ENCODE data around the gene SELENOO.

SELENOO gene

GRCh38 chr22:50180727-50181521 is 19.9 kb upstream of the SELENOO start:
- H3K9me3 ChIP-seq (replicated peaks in 1 of 2; ENCODE audit: control insufficient read depth in 2 of 2, insufficient read depth in 1 of 2, low read depth in 1 of 2, low read length in 2 of 2), result peaks cover 0 to 6% of the 10 kb centered on the region in 2 donors
- peaks cover 0 to 12% (median 0%) of the 10 kb centered on the region in 3 experiments for H3K27me3 ChIP-seq (ENCODE audit: control insufficient read depth in 3 of 3, insufficient read depth in 3 of 3, low read depth in 1 of 3, low read length in 3 of 3)
- no CpG with 5 or more reads among the region's 27 CpGs for WGBS, 2 donors (ENCODE audit: extremely low coverage in 2 of 2, insufficient read length in 2 of 2, insufficient replicate concordance in 1 of 2)
- no peak overlapping the region for H2AFZ ChIP-seq (ENCODE audit: low read length)
- no peak overlapping the region for H3K27ac ChIP-seq (replicated peaks; ENCODE audit: low read length)
- no peak overlapping the region for H3K4me2 ChIP-seq (ENCODE audit: insufficient read depth, low read length, poor library complexity, severe bottlenecking)
- peaks cover 12% of the 10 kb centered on the region for H3K79me1 ChIP-seq (ENCODE audit: low read depth, low read length)
- no peak for DNase-seq (ENCODE audit: low spot score)
- peak overlapping the region; percentile 65 for H4K8ac ChIP-seq (ENCODE audit: low read depth, low read length)
- H2BK120ac ChIP-seq (ENCODE audit: low read depth, low read length), result peak overlapping the region; percentile 81
- no peak overlapping the region for H3K23ac ChIP-seq (ENCODE audit: low read depth, low read length, poor library complexity)
- no peak overlapping the region for H3K4me3 ChIP-seq (ENCODE audit: low read length in 2 of 2)
- no peak overlapping the region for H3K18ac ChIP-seq (ENCODE audit: low read length)
- peak overlapping the region; percentile 81 for H2AK5ac ChIP-seq (ENCODE audit: low read depth, low read length)
- H3K36me3 ChIP-seq (replicated peaks in 1 of 2; ENCODE audit: control insufficient read depth in 2 of 2, insufficient read depth in 2 of 2, low read length in 2 of 2), result no peaks in the 10 kb centered on the region
- no peak overlapping the region for H2BK5ac ChIP-seq (ENCODE audit: low read length)
- peak overlapping the region; percentile 56 for H3K14ac ChIP-seq (ENCODE audit: low read length)
- no peak overlapping the region for H2BK15ac ChIP-seq (ENCODE audit: low read length)
- H3K4ac ChIP-seq (ENCODE audit: low read length), result no peak overlapping the region
- no peak overlapping the region for H4K91ac ChIP-seq (ENCODE audit: low read depth, low read length, poor library complexity)
- H2BK12ac ChIP-seq (ENCODE audit: low read length), result no peak overlapping the region
- no peak overlapping the region for H3K9ac ChIP-seq (ENCODE audit: low read depth, low read length, poor library complexity)
- peaks cover 5 to 13% of the 10 kb centered on the region in 2 donors for H3K4me1 ChIP-seq (ENCODE audit: control insufficient read depth in 2 of 2, insufficient read depth in 1 of 2, low read depth in 1 of 2, low read length in 2 of 2)

GRCh38 chr22:50182176-50183081 is 18.4 kb upstream of the SELENOO start:
- H3K79me1 ChIP-seq (ENCODE audit: low read depth, low read length), result peaks cover 12% of the 10 kb centered on the region
- peak overlapping the region; percentile 84 for H3K4ac ChIP-seq (ENCODE audit: low read length)
- no peak overlapping the region for H3K27ac ChIP-seq (replicated peaks; ENCODE audit: low read length)
- peak overlapping the region; percentile 77 for H3K9ac ChIP-seq (ENCODE audit: low read depth, low read length, poor library complexity)
- peak overlapping the region; percentile 53 for H2BK5ac ChIP-seq (ENCODE audit: low read length)
- no CpG with 5 or more reads among the region's 31 CpGs for WGBS, 2 donors (ENCODE audit: extremely low coverage in 2 of 2, insufficient read length in 2 of 2, insufficient replicate concordance in 1 of 2)
- no peak overlapping the region for H3K4me2 ChIP-seq (ENCODE audit: insufficient read depth, low read length, poor library complexity, severe bottlenecking)
- H2AK5ac ChIP-seq (ENCODE audit: low read depth, low read length), result peak overlapping the region; percentile 92
- H3K4me1 ChIP-seq (ENCODE audit: control insufficient read depth in 2 of 2, insufficient read depth in 1 of 2, low read depth in 1 of 2, low read length in 2 of 2), result peaks cover 9 to 15% of the 10 kb centered on the region in 2 donors
- no peak overlapping the region for H4K8ac ChIP-seq (ENCODE audit: low read depth, low read length)
- no peak overlapping the region for H2BK120ac ChIP-seq (ENCODE audit: low read depth, low read length)
- H3K18ac ChIP-seq (ENCODE audit: low read length), result peak overlapping the region; percentile 38
- peak overlapping the region; percentile 84 for H2BK12ac ChIP-seq (ENCODE audit: low read length)
- peaks cover 0 to 4% of the 10 kb centered on the region in 2 donors for H3K9me3 ChIP-seq (replicated peaks in 1 of 2; ENCODE audit: control insufficient read depth in 2 of 2, insufficient read depth in 1 of 2, low read depth in 1 of 2, low read length in 2 of 2)
- no peak overlapping the region for H4K91ac ChIP-seq (ENCODE audit: low read depth, low read length, poor library complexity)
- peak overlapping the region in 1 of 2 donors; percentile 46 for H3K4me3 ChIP-seq (ENCODE audit: low read length in 2 of 2)
- no peak for DNase-seq (ENCODE audit: low spot score)
- no peaks in the 10 kb centered on the region for H3K36me3 ChIP-seq (replicated peaks in 1 of 2; ENCODE audit: control insufficient read depth in 2 of 2, insufficient read depth in 2 of 2, low read length in 2 of 2)
- peak overlapping the region; percentile 24 for H2BK15ac ChIP-seq (ENCODE audit: low read length)
- H3K23ac ChIP-seq (ENCODE audit: low read depth, low read length, poor library complexity), result peak overlapping the region; percentile 65
- peak overlapping the region; percentile 82 for H3K14ac ChIP-seq (ENCODE audit: low read length)
- H3K27me3 ChIP-seq (ENCODE audit: control insufficient read depth in 3 of 3, insufficient read depth in 3 of 3, low read depth in 1 of 3, low read length in 3 of 3), result peaks cover 0 to 12% (median 0%) of the 10 kb centered on the region in 3 experiments
- H2AFZ ChIP-seq (ENCODE audit: low read length), result peak overlapping the region; percentile 22

DNA sequence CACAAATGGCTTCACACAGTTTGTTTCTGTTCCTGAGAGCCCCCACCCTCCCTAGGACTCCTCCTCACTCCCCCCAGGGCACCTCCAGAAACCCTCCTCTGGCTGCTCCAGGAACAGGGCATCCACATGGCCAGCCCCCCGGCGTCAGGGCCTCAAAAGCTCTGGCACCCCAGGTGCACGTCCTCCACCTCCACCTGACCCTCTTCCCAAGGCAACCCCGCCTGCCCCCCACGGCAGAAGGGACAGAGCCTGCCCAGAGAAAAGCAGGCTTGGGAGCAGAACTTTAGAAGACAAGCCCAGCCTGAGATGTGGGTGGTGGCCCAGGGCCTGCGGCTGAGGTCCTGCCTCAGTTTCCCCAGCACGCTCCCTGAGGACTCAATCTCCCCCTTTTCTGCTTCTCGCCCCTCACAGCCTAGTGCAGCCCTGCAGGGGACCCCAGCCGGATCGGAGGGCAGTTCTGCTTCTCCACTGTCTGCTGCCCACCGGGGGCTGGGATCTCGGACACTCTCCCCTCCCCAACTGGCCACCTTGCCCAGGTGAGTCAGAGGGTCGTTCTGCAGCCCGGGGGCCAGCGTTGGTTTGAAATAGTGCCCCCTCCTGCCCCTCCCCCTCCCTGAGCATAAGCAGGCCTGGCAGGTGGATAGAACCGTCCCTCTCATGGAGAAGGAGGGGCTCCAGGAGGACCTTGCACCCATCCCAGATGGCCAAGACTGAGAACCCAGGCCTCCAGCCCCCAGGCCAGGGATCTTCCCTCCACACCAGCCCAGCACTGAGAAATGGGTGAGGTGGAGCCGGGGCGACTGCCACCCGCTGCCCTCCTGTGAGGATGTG is 17.5 kb upstream of the SELENOO start:
- Histone ChIP-seq H3K4me3 (ENCODE audit: low read length in 2 of 2) (no peak overlapping the region), H2BK5ac (ENCODE audit: low read length) (peak overlapping the region; percentile 53), H3K4me1 (ENCODE audit: control insufficient read depth in 2 of 2, insufficient read depth in 1 of 2, low read depth in 1 of 2, low read length in 2 of 2) (peaks cover 9 to 15% of the 10 kb centered on the region in 2 donors), H3K9ac (ENCODE audit: low read depth, low read length, poor library complexity) (no peak overlapping the region), H3K4ac (ENCODE audit: low read length) (no peak overlapping the region), H3K23ac (ENCODE audit: low read depth, low read length, poor library complexity) (peak overlapping the region; percentile 73), H4K91ac (ENCODE audit: low read depth, low read length, poor library complexity) (no peak overlapping the region), H2BK120ac (ENCODE audit: low read depth, low read length) (no peak overlapping the region), H2BK15ac (ENCODE audit: low read length) (peak overlapping the region; percentile 58), H2AK5ac (ENCODE audit: low read depth, low read length) (peak overlapping the region; percentile 93), H3K79me1 (ENCODE audit: low read depth, low read length) (peaks cover 8% of the 10 kb centered on the region), H3K27me3 (ENCODE audit: control insufficient read depth in 3 of 3, insufficient read depth in 3 of 3, low read depth in 1 of 3, low read length in 3 of 3) (peaks cover 0 to 12% (median 0%) of the 10 kb centered on the region in 3 experiments), H3K9me3 (replicated peaks in 1 of 2; ENCODE audit: control insufficient read depth in 2 of 2, insufficient read depth in 1 of 2, low read depth in 1 of 2, low read length in 2 of 2) (peaks cover 0 to 1% of the 10 kb centered on the region in 2 donors), H3K18ac (ENCODE audit: low read length) (peak overlapping the region; percentile 57), H3K4me2 (ENCODE audit: insufficient read depth, low read length, poor library complexity, severe bottlenecking) (no peak overlapping the region), H3K14ac (ENCODE audit: low read length) (peak overlapping the region; percentile 89), H2BK12ac (ENCODE audit: low read length) (peak overlapping the region; percentile 41), H4K8ac (ENCODE audit: low read depth, low read length) (no peak overlapping the region), H3K27ac (replicated peaks; ENCODE audit: low read length) (no peak overlapping the region), H2AFZ (ENCODE audit: low read length) (peak overlapping the region; percentile 80), H3K36me3 (replicated peaks in 1 of 2; ENCODE audit: control insufficient read depth in 2 of 2, insufficient read depth in 2 of 2, low read length in 2 of 2) (peaks cover 0 to under 1% of the 10 kb centered on the region in 2 donors)
- no peak for DNase-seq (ENCODE audit: low spot score)
- WGBS, 2 donors (ENCODE audit: extremely low coverage in 2 of 2, insufficient read length in 2 of 2, insufficient replicate concordance in 1 of 2), result no CpG with 5 or more reads among the region's 19 CpGs

All from neuronal stem cell (in vitro differentiated cells).